ENCODE data around the gene FARP1.

GRCh38 chr13:98272549-98272948 is 129.7 kb downstream of the FARP1 start:
- TF ChIP-seq CTCF (IDR thresholded peaks at IDR 0.05) (no peak), POLR2A (IDR thresholded peaks at IDR 0.05) (no peak)
